Epidermal melanocyte (primary cell): ENCODE data around the gene MARCHF7.
"Not testable (repeated sequence)": the region's sequence is repeated elsewhere in the genome, so short reads cannot be mapped to it uniquely, and the experiment has no call there.

ENCODE experiments used
- DNase-seq: peaks from one replicate; pipeline ENCODE4 v3.0.0; 2011; ENCODE audit warnings: low spot score; ENCODE audit not compliant: insufficient read length

MARCHF7 gene

DNA sequence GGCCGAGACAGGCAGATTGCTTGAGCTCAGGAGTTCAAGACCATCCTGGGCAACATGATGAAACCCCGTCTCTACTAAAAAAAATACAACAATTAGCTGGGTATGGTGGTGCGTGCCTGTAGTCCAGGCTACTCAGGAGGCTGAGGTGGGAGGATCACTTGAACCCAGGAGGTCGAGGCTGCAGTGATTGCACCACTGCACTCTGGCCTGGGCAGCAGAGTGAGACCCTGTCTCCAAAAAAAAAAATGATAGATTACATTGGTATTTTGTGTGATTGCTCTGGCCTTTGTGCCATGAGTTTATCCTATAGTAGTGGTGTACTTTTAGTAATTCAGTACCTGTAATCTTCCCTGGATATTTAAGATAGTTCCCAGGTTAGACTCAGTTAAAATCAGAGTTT lies 4.1 kb downstream of the MARCHF7 start:
- not testable (repeated sequence) for DNase-seq

DNA sequence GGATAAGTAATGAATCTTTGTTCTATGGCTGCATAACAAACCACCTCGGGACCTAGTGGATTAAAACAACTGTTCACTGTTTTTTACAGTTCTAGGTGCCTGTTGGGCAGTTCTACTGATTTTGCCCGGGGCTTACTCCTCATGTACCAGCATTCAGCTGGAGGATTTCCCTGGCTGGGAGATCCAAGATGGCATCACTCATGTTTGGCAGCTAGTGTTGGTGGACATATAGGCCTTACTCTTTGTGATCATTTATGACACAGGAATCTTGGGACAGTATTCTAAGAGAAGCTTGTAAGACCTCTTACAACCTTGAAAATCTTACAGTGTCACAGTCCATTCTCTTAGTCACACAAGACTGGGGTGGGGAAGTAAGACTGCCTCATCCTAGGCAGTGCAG lies 4.6 kb downstream of the MARCHF7 start:
- no peak for DNase-seq

DNA sequence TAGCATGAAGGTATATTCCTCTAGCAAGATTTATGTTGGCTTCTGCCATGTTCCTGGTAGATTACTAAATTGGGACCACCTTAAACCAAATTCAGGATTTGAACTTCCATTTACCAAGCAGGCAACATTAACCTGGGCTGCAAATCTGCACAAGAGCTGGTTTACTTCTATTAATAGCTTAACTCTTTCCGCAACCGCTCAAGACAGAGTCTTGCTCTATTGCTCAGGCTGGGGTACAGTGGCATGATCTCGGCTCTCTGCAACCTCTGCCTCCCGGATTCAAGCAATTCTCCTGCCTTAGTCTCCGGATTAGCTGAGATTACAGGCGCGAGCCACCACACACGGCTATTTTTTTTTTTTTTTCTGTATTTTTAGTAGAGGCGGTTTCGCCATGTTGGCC lies 8.4 kb downstream of the MARCHF7 start:
- DNase-seq: no peak

DNA sequence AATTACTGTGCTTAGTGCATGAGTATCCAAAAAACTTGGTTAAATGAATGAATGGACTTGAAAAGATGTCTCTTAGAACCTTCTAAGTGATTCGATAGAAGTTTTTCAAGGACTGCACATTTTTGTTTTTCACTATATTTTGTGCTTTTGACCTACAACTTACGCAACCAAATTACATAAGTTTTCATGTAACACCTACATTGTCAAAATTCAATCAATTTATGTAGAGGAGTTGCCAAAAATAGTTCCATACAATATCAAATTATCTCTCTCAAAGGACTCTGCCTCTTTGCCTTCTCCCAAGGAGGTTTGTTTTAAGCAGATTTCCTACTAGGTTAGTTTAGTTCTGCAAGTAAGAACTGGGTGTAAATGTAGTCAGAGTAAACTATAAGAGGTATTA lies 10.3 kb downstream of the MARCHF7 start:
- no peak for DNase-seq

DNA sequence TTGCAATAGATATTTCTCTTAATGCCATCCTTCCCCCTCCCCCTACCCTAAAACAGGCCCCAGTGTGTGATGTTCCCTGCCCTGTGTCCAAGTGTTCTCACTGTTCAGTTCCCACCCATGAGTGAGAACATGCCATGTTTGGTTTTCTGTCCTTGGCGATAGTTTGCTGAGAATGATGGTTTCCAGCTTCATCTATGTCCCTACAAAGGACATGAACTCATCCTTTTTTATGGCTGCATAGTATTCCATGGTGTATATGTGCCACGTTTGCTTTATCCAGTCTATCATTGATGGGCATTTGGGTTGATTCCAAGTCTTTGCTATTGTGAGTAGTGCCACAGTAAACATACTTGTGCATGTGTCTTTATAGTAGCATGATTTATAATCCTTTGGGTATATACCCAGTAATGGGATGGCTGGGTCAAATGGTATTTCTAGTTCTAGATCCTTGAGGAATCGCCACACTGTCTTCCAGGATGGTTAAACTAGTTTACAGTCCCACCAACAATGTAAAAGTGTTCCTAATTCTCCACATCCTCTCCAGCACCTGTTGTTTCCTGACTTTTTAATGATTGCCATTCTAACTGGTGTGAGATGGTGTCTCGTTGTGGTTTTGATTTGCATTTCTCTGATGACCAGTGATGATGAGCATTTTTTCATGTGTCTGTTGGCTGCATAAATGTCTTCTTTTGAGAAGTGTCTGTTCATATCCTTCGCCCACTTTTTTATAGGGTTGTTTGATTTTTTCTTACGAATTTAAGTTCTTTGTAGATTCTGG lies 12.7 kb downstream of the MARCHF7 start:
- not testable (repeated sequence) for DNase-seq

DNA sequence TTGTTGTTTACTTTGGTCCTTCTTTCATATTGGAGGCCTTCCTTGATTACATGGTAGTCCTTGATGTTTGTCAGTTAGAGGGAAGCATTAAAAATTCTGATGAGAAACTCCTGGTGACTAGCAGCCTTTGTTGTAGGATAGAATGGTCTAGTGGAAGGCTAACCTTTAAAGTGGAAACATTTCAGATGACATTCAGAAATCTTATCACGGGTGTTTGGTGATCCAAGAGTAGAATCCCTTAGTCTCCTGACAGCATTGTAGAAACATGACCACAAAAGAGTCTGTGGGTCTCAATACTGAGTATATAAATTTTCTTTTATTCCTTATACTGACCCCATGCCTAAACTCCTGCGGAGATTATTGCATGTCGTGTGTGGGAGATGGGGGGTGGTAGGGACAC lies 13.4 kb downstream of the MARCHF7 start:
- no peak for DNase-seq

DNA sequence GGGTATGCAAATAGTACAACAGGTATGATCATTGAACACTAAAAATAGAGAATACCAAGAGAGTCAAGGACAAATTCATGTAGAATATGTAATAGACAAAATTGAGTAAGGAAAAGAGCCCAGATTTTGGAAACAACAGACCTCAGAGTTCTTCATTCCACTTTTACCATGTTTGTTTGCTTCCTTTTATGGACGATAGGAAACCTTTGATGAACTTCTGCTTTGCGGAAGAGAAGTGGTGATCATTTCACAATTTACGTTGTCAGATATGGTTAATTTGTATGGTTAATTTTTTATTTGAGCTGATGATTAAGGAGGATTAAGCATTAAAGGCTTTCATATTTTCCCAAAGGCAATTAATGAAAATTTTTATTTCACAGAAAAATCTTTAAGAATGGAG lies 16.3 kb downstream of the MARCHF7 start:
- DNase-seq: no peak

DNA sequence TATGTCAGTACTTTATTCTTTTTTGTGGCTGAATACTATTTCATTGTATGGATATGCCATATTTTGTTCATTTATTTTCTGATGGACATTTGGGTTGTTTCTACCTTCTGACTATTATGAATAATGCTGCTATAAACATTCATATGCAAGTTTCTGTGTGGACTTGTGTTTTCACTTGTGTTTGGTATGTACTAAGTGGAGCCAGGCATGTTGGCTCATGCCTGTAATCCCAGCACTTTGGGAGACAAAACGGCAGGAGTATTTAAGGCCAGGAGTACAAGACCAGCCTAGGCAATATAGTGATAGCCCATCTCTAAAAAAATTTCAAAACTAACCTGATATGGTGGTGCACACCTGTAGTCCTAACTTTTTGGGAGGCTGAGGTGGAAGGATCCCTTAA lies 23.3 kb downstream of the MARCHF7 start:
- DNase-seq: no peak

DNA sequence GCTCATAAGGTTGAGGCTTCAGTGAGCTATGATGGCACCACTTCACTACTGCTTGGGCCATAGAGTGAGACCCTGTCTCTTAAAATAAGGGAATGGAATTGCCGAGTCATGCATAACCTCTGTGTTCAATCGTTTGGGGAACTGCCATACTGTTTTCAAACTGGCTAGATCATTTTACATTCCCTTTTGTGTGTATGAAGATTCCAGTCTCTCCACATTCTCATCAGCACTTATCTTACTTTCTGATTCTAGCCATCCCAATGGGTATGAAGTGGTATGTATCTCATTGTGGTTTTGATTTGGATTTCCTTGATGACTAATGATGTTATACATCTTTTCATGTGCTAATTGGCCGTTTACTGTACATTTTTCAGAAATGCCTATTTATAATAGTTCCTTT lies 23.7 kb downstream of the MARCHF7 start:
- no peak for DNase-seq

DNA sequence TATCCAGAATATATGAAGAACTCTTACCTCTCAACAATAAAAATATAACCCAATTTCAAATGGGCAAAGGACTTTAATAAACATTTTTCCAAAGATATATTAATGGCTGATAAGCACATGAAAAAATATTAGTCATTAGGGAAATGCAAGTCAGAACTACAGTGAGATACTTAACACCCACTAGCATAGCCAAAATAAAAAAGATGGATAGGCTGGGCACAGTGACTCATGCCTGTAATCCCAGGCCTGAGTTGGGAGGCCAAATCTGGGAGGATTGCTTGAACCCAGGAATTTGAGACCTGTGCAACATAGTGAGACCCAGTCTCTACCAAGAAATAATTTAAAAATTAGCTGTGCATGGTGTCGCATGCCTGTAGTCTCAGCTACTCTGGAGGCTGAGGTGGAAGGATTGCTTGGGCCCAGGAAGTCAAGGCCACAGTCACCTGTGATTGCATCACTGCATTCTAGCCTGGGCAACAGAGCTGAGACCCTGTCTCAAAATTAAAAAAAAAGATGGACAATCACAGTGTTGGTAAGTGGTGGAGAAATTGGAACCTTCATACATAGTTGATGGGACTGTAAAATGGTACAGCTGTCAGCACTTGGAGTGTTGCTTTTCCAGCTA lies 25.1 kb downstream of the MARCHF7 start:
- DNase-seq: no peak

DNA sequence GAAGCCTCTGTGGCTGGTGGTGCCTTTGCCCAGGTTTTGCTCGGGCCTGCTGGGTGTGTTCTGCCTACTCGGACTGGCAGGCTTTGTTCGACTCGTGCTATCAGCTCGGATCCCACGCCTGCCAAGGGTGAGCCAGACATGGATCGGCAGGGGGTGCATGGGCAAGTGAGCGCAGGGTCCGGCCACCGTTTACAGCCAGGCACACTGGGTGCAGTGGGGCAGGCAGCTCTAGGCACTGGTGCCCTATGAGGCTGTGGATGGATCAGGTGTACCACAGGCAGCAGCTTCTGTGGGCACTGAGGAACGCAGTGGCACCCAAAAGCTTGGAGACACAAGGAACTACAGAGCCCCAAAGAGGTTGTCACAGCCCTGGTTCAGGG lies 25.6 kb downstream of the MARCHF7 start:
- no peak for DNase-seq

DNA sequence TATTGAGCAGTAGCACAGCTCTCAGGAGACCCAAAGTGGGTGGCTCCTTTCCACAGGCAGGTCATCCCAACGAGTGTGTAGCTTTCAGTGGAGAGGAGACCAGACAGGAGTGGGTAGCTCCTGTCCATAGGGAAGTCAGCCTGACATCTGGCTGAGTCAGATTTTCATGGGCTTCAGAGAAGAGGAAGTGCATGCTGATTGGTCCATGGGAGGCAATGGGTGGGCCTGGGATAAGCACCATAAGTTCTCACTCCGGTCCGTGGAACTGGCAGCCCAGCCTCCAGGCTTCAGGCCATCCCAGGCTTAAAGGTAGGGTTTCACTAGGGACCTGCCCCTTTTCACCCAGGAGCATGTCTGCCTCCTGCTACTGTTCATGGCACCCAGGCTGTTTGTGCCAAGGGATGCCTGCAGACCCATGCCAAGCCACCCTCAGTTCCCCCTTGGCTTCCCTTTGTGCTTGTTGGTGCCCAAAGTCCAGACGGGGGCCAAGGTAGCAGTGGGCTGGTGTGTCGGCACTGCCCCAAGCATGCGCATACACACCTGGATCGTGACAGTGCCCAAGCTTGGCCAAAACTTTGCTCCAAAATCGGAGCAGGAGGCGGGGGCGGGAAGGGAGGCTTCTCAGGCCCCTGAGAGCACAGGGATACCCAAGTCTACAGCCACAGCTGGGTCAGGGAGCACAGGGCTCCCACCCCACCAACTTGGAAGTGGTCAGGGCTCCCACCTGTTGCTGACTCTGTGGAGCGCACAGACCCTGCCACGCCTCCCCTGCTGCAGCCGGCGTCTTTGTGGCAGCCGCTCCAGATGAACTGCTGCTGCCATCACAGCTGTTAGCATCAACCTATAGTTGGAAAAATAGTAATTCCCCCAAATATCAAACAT lies 26.4 kb downstream of the MARCHF7 start:
- no peak for DNase-seq

DNA sequence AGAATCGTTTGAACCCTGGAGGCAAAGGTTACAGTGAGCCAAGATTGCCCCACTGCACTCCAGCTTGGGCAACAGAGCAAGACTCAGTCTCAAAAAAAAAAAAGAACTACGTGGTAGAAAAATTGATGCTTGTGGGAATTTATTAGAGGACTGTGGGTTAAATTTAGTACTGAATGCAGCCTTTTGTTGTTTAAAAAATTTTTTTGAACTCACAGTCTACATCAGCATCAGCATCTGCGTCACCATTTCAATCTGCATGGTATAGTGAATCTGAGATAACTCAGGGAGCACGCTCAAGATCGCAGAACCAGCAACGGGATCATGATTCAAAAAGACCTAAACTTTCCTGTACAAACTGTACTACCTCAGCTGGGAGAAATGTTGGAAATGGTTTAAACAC lies 30.5 kb downstream of the MARCHF7 start:
- DNase-seq: no peak

DNA sequence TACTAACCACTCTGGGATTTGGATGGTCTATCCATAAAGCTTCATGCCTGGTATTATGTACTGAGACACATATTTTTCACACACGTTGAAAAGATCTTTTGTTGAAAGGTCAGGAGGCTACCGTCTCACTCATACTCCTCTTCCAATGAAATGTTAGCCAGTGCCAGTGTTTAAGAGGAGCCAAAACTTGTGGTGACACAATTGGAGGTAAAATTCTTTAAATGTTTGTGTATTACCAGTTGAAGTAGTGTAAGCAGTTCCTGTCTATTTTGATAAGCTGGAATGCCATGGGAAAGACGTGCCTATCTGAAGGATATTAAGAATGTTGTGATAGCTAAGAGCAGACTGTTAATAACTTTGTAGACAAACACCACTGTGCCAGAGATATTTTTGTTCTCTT lies 32.1 kb downstream of the MARCHF7 start:
- DNase-seq: no peak

DNA sequence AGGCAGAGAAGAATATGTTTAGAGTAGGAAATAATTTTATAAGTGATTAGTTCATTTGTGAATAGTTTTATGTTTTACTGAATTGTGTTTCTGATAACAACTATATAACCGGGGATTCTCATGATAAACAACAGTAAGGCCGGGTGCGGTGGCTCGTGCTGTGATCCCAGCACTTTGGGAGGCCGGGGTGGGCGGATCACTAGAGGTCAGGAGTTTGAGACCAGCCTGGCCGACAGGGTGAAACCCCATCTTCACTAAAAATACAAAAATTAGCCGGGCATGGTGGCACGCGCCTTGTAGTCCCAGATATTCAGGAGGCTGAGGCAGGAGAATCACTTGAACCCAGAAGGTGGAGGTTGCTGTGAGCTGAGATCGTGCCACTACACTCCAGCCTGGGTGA lies 32.9 kb downstream of the MARCHF7 start:
- not testable (repeated sequence) for DNase-seq

DNA sequence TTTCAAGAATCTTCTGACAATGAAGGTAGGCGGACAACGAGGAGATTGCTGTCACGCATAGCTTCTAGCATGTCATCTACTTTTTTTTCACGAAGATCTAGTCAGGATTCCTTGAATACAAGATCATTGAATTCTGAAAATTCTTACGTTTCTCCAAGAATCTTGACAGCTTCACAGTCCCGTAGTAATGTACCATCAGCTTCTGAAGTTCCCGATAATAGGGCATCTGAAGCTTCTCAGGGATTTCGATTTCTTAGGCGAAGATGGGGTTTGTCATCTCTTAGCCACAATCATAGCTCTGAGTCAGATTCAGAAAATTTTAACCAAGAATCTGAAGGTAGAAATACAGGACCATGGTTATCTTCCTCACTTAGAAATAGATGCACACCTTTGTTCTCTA lies 35.8 kb downstream of the MARCHF7 start:
- no peak for DNase-seq

DNA sequence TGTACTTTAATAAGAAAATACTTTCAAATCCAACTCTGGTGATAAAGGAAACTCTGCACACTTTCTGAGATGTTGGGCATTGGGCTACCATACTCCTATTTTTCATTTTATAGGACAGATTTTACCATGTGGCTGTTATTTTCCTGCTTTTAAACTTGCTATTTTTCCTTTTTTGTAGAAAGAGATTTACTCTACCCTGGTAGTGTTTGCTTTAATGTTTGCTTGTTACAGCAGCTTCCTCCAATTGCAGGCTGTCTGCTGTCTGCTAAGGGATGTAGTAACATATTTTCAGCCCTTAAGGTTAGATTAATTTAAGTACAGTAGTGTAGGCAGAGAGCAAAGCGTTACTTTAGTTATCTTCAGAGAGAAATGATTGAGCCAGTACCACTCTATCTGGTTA lies 38.6 kb downstream of the MARCHF7 start:
- no peak for DNase-seq

DNA sequence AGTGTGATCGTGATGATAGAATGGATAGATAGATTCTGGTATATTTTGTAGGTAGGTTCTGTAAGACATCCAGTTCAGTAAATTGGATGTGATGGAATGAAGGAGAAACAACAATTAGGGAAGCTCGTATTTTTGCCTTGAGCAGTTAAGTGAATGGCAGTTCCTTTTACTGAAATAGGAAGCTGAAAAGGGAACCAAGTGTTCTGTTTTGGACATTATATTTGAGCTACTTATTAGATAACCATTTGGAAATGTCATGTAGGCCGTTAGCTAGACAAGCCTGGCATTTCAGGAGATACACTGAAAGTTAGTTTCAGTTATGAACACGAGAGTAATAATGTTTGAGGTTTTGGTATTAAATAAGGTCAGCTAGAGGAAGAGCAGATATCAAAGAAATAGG lies 41.5 kb downstream of the MARCHF7 start:
- no peak for DNase-seq

DNA sequence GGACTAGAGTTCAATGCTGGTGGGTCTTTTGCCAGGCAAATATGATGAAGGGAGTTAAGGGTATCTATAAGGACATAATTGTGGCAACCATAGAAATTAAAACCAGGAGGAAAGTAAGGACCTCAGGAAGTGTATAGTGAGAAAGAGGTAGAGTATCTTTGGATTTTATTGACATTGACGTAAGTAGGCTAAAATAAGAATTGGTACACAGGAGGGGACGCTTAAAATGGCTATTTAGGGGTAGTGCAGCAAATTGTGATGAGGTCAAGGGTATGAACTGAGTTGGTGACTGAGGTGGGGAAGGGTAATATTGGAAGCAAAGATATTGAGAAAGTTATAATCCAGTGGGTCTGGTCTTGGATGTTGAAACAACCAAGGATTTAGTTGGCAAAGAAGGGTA lies 42.7 kb downstream of the MARCHF7 start:
- DNase-seq: no peak

DNA sequence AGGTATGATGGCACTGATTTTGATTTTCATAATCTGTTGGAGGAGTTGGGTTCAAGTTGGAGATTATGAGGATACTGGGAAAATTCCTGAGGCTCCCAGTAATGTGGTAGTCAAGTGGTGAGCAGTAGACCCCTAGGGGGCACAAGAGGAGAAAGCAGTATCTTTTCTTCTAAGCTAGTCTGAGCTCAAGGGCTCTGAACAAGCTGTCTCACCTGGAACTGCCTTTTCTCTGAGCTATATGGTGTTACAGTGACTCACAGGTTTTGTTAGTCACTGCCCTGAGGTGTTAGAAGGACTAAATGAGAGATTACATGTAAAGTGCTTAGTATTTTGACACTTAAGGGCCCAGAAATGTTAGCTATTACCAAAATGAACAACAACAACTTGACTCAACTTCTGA lies 43.5 kb downstream of the MARCHF7 start:
- DNase-seq: no peak

DNA sequence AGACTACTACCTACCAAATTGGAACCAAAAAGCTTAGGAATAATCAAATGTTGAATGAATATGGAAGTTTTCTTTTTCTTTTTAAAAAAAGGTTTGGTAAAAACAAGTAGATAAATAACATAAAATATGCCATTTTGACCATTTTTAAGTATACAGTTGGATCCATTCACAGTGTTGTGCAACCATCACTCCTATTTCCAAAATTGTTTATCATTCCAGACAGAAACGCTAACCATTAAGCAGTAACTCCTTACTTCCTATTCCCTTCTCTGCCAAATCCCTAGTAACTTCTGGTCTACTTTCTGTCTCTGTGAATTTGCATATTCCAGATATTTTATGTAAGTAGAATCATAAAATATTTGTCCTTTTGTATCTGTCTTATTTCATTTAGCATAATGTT lies 45.9 kb downstream of the MARCHF7 start:
- DNase-seq: no peak

DNA sequence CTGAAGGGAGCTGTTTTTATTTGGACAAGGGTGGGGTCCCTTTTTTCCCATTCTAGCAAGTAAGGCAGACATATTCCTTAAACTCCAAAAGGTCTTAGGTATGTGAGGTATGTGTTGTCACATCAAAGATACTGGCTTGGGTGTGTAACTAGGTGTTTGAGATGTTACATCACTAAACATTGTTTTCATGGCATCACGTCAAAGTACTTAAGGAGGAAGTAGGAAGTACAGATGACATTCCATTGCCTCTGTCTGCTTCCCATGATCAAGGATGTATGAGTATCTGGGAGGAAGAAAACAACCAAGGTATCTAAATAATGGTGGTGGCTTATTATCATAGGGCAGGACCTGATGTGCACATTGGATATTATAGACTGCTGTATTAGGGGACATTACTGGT lies 46.4 kb downstream of the MARCHF7 start:
- no peak for DNase-seq
